Loucy (cell line): ENCODE data around the gene ATN1.

Experiments
- EZH2phosphoT487 ChIP-seq: fragments of 200-600 bp; IDR thresholded peaks from 2 replicates; pipeline ENCODE4 v1.6.1; 2018; ENCODE audit warnings: antibody characterized with exemption, mild to moderate bottlenecking, moderate library complexity, borderline replicate concordance
- TF ChIP-seq, protein P1 (sequence below): fragments of 200-600 bp; sonication (generic); conservative IDR thresholded peaks from 2 replicates; pipeline ENCODE4 v1.5.1; 2014; ENCODE audit warnings: mild to moderate bottlenecking, antibody characterized with exemption, low read length

DNA sequence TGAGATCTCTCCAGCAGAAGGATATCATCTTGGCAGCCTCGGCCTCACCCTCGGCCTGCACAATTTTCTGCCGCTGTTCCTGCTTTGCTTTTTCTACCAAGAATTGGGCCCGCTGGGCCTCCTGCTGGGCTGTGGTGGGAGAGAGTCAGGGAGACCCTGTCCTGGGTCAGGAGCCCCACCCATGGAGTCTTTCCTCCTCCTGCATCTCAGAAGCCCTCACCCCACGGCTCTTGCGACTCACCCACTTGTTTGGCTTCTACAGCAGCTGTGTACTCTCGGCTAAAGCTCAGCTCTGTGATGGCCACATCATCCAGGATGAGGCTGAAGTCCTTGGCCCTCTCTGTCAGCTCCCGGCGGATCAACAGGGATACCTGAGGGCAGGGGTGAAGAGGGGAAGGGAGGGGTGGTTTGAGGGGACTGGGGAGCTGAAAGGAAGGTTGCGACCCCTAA, 39.9 kb downstream of the ATN1 start:
- TF ChIP-seq, protein P1, sequence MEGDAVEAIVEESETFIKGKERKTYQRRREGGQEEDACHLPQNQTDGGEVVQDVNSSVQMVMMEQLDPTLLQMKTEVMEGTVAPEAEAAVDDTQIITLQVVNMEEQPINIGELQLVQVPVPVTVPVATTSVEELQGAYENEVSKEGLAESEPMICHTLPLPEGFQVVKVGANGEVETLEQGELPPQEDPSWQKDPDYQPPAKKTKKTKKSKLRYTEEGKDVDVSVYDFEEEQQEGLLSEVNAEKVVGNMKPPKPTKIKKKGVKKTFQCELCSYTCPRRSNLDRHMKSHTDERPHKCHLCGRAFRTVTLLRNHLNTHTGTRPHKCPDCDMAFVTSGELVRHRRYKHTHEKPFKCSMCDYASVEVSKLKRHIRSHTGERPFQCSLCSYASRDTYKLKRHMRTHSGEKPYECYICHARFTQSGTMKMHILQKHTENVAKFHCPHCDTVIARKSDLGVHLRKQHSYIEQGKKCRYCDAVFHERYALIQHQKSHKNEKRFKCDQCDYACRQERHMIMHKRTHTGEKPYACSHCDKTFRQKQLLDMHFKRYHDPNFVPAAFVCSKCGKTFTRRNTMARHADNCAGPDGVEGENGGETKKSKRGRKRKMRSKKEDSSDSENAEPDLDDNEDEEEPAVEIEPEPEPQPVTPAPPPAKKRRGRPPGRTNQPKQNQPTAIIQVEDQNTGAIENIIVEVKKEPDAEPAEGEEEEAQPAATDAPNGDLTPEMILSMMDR: no peak
- no peak for TF ChIP-seq EZH2phosphoT487
